GM12878 (cell line): Measurements from ENCODE around the gene PODXL2. TPM values are rescaled to one million over a fixed set of nuclear protein-coding genes. Genes with fewer than 3 reads are reported as not detected.

ENCODE experiments used
- ATAC-seq: fragments of 200-7000 bp; cut with Tn5 transposase; 3 replicates; pipeline ENCODE4 v1.9.1; 2020; ENCODE audit warnings: mild to moderate bottlenecking, moderate library complexity
- BruUV-seq: library from RNA; stranded (reverse); fragments of 400-500 nt; replicated peaks from 2 replicates; lab custom pipeline; 2021; lab: Mats Ljungman, UMichigan
- CTCF ChIA-PET: fragments of 300-600 bp; sonication (Branson Sonifier 250); formaldehyde crosslinking; extraction: SDS; loops from one replicate; lab custom pipeline; 2021; ENCODE audit warnings: inconsistent platforms; lab: Yijun Ruan, JAX
- POLR2A ChIA-PET: fragments of 350-600 bp; formaldehyde crosslinking; extraction: SDS; loops from one replicate; lab custom pipeline; 2021; ENCODE audit warnings: inconsistent platforms; lab: Charles Lee
- RAD21 ChIA-PET: fragments of 300-600 bp; sonication (Branson Sonifier 250); formaldehyde crosslinking; loops from one replicate; lab custom pipeline; 2023; ENCODE audit warnings: antibody characterized with exemption; ENCODE audit not compliant: unreplicated experiment; lab: Charles Lee
- SMC1A ChIA-PET: fragments of 300-600 bp; sonication (Branson Sonifier 250); formaldehyde crosslinking; loops from one replicate; lab custom pipeline; 2023; ENCODE audit not compliant: unreplicated experiment, uncharacterized antibody; lab: Charles Lee
- DNase-seq: peaks from one replicate; pipeline ENCODE4 v3.0.0-alpha.2; 2011; ENCODE audit warnings: low read depth, low spot score
- FAIRE-seq: peaks from 3 replicates; lab custom pipeline; 2011; peaks lifted over from hg19 to GRCh38; lab: Jason Lieb, UNC
- H2AFZ ChIP-seq: 2 replicates; pipeline ENCODE4 v1.6.0; 2011; ENCODE audit warnings: low read depth, low read length, control low read depth; ENCODE audit not compliant: control insufficient read depth
- H3K27ac ChIP-seq: 2 replicates; pipeline ENCODE4 v1.5.1; 2011; ENCODE audit warnings: control low read depth; ENCODE audit not compliant: control insufficient read depth, insufficient read depth
- H3K27me3 ChIP-seq, 2 experiments: replicated peaks in 1 of 2; 2 replicates each; pipeline versions ENCODE4 v1.6.0 to v1.6.1; 2011; ENCODE audit warnings: low read length in 1 of 2; ENCODE audit not compliant: control insufficient read depth in 2 of 2, insufficient read depth in 2 of 2
- H3K36me3 ChIP-seq, 2 experiments: 2 replicates each; pipeline ENCODE4 v1.5.1; 2011; ENCODE audit warnings: low read length in 1 of 2; ENCODE audit not compliant: control insufficient read depth in 2 of 2, insufficient read depth in 2 of 2
- H3K4me1 ChIP-seq: 2 replicates; pipeline ENCODE4 v1.6.1; 2011; ENCODE audit warnings: mild to moderate bottlenecking, low read length, moderate library complexity, mixed read lengths; ENCODE audit not compliant: control insufficient read depth, insufficient read depth
- H3K4me2 ChIP-seq: 2 replicates; pipeline ENCODE4 v1.6.0; 2011; ENCODE audit warnings: control low read depth; ENCODE audit not compliant: control insufficient read depth, insufficient read depth
- H3K4me3 ChIP-seq: fragments of 200-600 bp; sonication (generic); 2 replicates; pipeline ENCODE4 v1.5.1; 2016
- H3K79me2 ChIP-seq: 2 replicates; pipeline ENCODE4 v1.6.0; 2011; ENCODE audit warnings: low read length; ENCODE audit not compliant: control insufficient read depth, insufficient read depth
- H3K9ac ChIP-seq: 2 replicates; pipeline ENCODE4 v1.8.0; 2011; ENCODE audit warnings: low read length, control low read depth, mixed read lengths; ENCODE audit not compliant: control insufficient read depth, insufficient read depth
- H3K9me3 ChIP-seq: replicated peaks from 3 replicates; pipeline ENCODE4 v1.5.1; 2011; ENCODE audit warnings: mild to moderate bottlenecking, low read length; ENCODE audit not compliant: control insufficient read depth, insufficient read depth
- H4K20me1 ChIP-seq: 2 replicates; pipeline ENCODE4 v1.6.0; 2011; ENCODE audit not compliant: control insufficient read depth, insufficient read depth
- BACH1 ChIP-seq: fragments of 450-650 bp; IDR thresholded peaks from 2 replicates; pipeline ENCODE4 v1.6.1; 2017; ENCODE audit warnings: mild to moderate bottlenecking, borderline replicate concordance
- BMI1 ChIP-seq: fragments of 450-650 bp; IDR thresholded peaks from 2 replicates; pipeline ENCODE4 v1.6.1; 2016; ENCODE audit warnings: mild to moderate bottlenecking, moderate library complexity, borderline replicate concordance
- BRCA1 ChIP-seq: IDR thresholded peaks from 2 replicates; pipeline ENCODE4 v1.6.1; 2011; ENCODE audit warnings: low read depth, low read length, improper control_type of control experiment
- CHD4 ChIP-seq: fragments of 200-600 bp; sonication (generic); IDR thresholded peaks from 2 replicates; pipeline ENCODE4 v1.6.1; 2016; ENCODE audit warnings: mild to moderate bottlenecking
- IRF4 ChIP-seq: IDR thresholded peaks from 2 replicates; pipeline ENCODE4 v1.6.1; 2011; ENCODE audit warnings: low read depth, low read length
- PAX5 ChIP-seq: IDR thresholded peaks from 2 replicates; pipeline ENCODE4 v1.6.1; 2011; ENCODE audit warnings: low read depth, low read length, borderline replicate concordance
- RFX5 ChIP-seq: IDR thresholded peaks from 2 replicates; pipeline ENCODE4 v1.6.1; 2011; ENCODE audit warnings: low read depth, low read length, improper control_type of control experiment
- TARDBP ChIP-seq: IDR thresholded peaks from 2 replicates; pipeline ENCODE4 v1.6.1; 2016; ENCODE audit warnings: borderline replicate concordance
- TBL1XR1 ChIP-seq: IDR thresholded peaks from 2 replicates; pipeline ENCODE4 v1.6.1; 2012; ENCODE audit warnings: low read depth, low read length, improper control_type of control experiment
- TCF12 ChIP-seq: IDR thresholded peaks from 2 replicates; pipeline ENCODE4 v1.6.1; 2011; ENCODE audit warnings: low read depth, mild to moderate bottlenecking, low read length
- WGBS: methylation state at CpG from one replicate; pipeline ENCODE4 v1.1.6; 2016; ENCODE audit warnings: low lambda C conversion rate; ENCODE audit not compliant: insufficient replicate concordance, insufficient coverage; ENCODE audit errors: missing lambda C conversion rate; 5-methylcytosine and 5-hydroxymethylcytosine counted together
- in situ Hi-C: fragments of 300-500 bp; cut with MboI; formaldehyde crosslinking; loops from 9 replicates; pipeline ENCODE4 v1.14.3; 2018; ENCODE audit warnings: mixed read lengths
- intact Hi-C: fragments of 100-400 bp; cut with micrococcal nuclease; formaldehyde crosslinking; loops from one replicate; pipeline ENCODE4 v1.14.2; 2022; ENCODE audit not compliant: unreplicated experiment
- polyA plus RNA-seq, 11 experiments: library from polyadenylated mRNA; depleted of rRNA in 4 of 11; unstranded in 6 of 11; stranded (reverse) in 5 of 11; fragments of >200 nt; fragmentation: Nextera tagmentation in 4 of 11; fragmentation: Illumina TruSeq in 1 of 11; extraction: Ambion mirVana in 4 of 11; extraction: Trizol in 1 of 11; gene quantifications; 1 replicate in 1 of 11; 2 replicates in 10 of 11; pipeline versions ENCODE4 v1.2.1 to v1.2.3, GENCODE V29; 2011 to 2016; ENCODE audit warnings: inconsistent platforms in 2 of 11, missing spikeins in 2 of 11, low read depth in 1 of 11
- total RNA-seq, 4 experiments: library from RNA; depleted of rRNA in 3 of 4; stranded (reverse); fragments of >200 nt in 3 of 4; fragmentation: Illumina TruSeq in 1 of 4; extraction: Trizol in 1 of 4; gene quantifications; 2 replicates each; pipeline versions ENCODE4 v1.2.1 to v1.2.3, GENCODE V29; 2013 to 2021
- TF ChIP-seq, protein P1 (sequence below): fragments of 450-650 bp; IDR thresholded peaks from 2 replicates; pipeline ENCODE4 v1.6.1; 2017; ENCODE audit warnings: mild to moderate bottlenecking
- TF ChIP-seq, protein P2 (sequence below): IDR thresholded peaks from 2 replicates; pipeline ENCODE4 v1.6.1; 2011; ENCODE audit warnings: borderline replicate concordance, low read depth, mild to moderate bottlenecking, moderate library complexity, low read length; ENCODE audit not compliant: insufficient read depth, poor library complexity, severe bottlenecking
- TF ChIP-seq, protein P3 (sequence below): IDR thresholded peaks from 2 replicates; pipeline ENCODE4 v1.6.1; 2012; ENCODE audit warnings: low read depth, low read length, improper control_type of control experiment

Gene PODXL2
- total and polyA plus RNA-seq, 10 of the 15 experiments (the other 5 are each of a cell fraction or from before 2014, with no cell fraction given) = 0.03 to 24.4 (median 13.6) TPM; not detected in 2

DNA sequence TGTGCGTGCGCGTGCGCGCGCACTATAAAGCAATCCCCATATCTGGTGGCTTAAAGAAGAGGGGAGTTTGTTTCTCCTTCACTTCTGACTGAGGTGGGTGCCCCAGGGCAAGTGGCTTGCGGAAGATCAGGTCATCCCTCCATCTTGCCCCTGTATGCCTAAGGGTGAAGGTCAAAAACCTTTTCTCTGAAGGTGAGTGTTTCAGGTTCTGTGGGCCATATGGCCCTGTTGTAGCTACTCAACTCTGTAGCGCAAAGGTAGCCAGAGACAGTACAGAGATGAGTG is 49.3 kb downstream of the PODXL2 start:
- Histone ChIP-seq H3K4me3 (no peak overlapping the region), H4K20me1 (no peaks in the 10 kb centered on the region), H3K36me3 (no peaks in the 10 kb centered on the region), H3K27ac (no peak overlapping the region), H3K9me3 (no peaks in the 10 kb centered on the region), H3K27me3 (no peaks in the 10 kb centered on the region), H3K9ac (no peak overlapping the region), H3K4me2 (no peak overlapping the region), H2AFZ (no peak overlapping the region), H3K79me2 (no peaks in the 10 kb centered on the region), H3K4me1 (peaks cover 33% of the 10 kb centered on the region)
- DNase-seq (no peak), FAIRE-seq (no peak), ATAC-seq (no peak)
- in situ Hi-C loops (no loop called here), intact Hi-C loops (no loop called here)
- BruUV-seq = no TSS peak
- 96% methylated on average over 8 of the region's 8 CpGs for WGBS
- TF ChIP-seq, protein P1, sequence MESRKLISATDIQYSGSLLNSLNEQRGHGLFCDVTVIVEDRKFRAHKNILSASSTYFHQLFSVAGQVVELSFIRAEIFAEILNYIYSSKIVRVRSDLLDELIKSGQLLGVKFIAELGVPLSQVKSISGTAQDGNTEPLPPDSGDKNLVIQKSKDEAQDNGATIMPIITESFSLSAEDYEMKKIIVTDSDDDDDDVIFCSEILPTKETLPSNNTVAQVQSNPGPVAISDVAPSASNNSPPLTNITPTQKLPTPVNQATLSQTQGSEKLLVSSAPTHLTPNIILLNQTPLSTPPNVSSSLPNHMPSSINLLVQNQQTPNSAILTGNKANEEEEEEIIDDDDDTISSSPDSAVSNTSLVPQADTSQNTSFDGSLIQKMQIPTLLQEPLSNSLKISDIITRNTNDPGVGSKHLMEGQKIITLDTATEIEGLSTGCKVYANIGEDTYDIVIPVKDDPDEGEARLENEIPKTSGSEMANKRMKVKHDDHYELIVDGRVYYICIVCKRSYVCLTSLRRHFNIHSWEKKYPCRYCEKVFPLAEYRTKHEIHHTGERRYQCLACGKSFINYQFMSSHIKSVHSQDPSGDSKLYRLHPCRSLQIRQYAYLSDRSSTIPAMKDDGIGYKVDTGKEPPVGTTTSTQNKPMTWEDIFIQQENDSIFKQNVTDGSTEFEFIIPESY = 0 out of 2 replicates have a peak, but pooled peaks have one; percentile 31
- no peak for TF ChIP-seq PAX5
- ChIA-PET SMC1A (no interaction called here), RAD21 (no interaction called here), POLR2A (interaction anchor here (0.5 kb wide), 1 partner anchor 957 kb away, joined by 4 read pairs; no protein-coding TSS in a partner anchor), CTCF (no interaction called here)

DNA sequence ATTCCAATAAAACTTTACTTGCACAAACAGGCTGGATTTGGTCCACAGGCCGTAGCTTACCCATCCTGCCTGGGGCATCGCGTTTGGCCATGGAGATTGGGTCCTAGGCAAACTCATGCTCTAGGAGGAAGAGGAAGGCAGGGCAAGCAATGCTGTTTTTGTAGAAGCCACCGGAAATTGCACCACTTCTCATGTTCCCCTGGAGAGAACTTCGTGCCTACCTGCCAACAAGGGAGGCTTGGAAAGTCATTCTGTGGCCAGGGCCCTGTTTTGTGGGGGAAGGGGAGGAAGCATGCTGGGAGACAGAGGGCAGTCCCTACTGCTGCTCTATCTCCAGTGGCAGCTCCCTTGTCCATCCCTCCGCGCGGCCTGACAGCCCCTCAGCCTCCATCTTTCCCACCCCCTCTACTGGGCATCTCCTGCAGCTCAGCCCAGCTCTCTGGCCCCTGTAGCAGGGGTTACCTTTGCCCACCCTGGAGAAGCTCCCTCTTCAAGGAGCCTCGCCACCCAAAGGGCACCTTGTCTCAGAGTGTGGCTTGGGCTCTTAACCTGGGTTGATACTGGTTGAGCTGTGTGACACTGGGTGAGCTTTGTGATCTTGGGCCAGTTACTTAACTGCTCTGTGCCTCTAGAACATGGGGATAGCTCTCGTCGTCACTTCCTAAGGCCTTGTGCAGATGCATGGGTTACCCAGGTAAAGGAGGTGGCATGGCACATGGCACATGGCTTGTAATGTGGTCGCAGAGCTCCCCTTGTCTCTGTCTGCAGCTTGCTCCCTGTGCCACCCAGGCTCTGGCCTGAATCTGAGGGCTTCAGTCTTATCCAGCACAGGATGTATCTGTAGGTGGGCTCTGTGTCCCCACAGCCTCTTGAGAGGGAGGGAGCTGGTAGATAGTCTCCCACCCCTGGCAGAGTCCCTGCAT is 49.9 kb downstream of the PODXL2 start:
- POLR2A ChIA-PET = no interaction called here
- in situ Hi-C loops = no loop called here
- TF ChIP-seq CHD4 = no peak
- TF ChIP-seq BACH1 = no peak
- TF ChIP-seq TARDBP = no peak
- TF ChIP-seq IRF4 = no peak
- TF ChIP-seq TCF12 = no peak
- no peak for TF ChIP-seq TBL1XR1
- TF ChIP-seq, protein P2, sequence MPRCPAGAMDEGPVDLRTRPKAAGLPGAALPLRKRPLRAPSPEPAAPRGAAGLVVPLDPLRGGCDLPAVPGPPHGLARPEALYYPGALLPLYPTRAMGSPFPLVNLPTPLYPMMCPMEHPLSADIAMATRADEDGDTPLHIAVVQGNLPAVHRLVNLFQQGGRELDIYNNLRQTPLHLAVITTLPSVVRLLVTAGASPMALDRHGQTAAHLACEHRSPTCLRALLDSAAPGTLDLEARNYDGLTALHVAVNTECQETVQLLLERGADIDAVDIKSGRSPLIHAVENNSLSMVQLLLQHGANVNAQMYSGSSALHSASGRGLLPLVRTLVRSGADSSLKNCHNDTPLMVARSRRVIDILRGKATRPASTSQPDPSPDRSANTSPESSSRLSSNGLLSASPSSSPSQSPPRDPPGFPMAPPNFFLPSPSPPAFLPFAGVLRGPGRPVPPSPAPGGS = no peak
- TF ChIP-seq, protein P3, sequence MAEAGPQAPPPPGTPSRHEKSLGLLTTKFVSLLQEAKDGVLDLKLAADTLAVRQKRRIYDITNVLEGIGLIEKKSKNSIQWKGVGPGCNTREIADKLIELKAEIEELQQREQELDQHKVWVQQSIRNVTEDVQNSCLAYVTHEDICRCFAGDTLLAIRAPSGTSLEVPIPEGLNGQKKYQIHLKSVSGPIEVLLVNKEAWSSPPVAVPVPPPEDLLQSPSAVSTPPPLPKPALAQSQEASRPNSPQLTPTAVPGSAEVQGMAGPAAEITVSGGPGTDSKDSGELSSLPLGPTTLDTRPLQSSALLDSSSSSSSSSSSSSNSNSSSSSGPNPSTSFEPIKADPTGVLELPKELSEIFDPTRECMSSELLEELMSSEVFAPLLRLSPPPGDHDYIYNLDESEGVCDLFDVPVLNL = no peak
- TF ChIP-seq BMI1 = no peak
- TF ChIP-seq BRCA1 = no peak
- no peak for TF ChIP-seq RFX5

More for the DNA sequence above, 49.9 kb downstream of the PODXL2 start:
- Histone ChIP-seq H3K9ac (no peak overlapping the region), H4K20me1 (no peaks in the 10 kb centered on the region), H3K4me1 (peaks cover 30% of the 10 kb centered on the region), H3K9me3 (no peaks in the 10 kb centered on the region), H3K27ac (no peak overlapping the region), H3K79me2 (no peaks in the 10 kb centered on the region), H3K27me3 (no peaks in the 10 kb centered on the region), H3K36me3 (no peaks in the 10 kb centered on the region), H3K4me2 (no peak overlapping the region), H3K4me3 (no peak overlapping the region), H2AFZ (no peak overlapping the region)
- intact Hi-C loops = no loop called here
- no TSS peak for BruUV-seq
- DNase-seq = no peak
- no peak for ATAC-seq
- SMC1A ChIA-PET = no interaction called here
- RAD21 ChIA-PET = no interaction called here
- CTCF ChIA-PET = interaction anchor here (0.9 kb wide), 1 partner anchor 26 kb away, joined by 3 read pairs; no protein-coding TSS in a partner anchor
- no peak for FAIRE-seq
- WGBS = 92% methylated on average over 12 of the region's 12 CpGs
